Heart left ventricle (tissue), 16 donors: Measurements from ENCODE around the gene SKIC8. TPM values are rescaled to one million over a fixed set of nuclear protein-coding genes. Genes with fewer than 3 reads are reported as not detected.

Source experiments
- ATAC-seq, 4 donors: fragments of 200-7000 bp; cut with Tn5 transposase; one replicate each; pipeline ENCODE4 v1.9.1; 2020 to 2022; ENCODE audit warnings: moderate library complexity in 4 of 4, mild to moderate bottlenecking in 3 of 4, moderate number of reproducible peaks in 1 of 4
- DNase-seq, 5 donors: peaks; one replicate each; pipeline ENCODE4 v3.0.0-alpha.2; 2020
- H3K27ac ChIP-seq, 12 donors: fragments of 200-600 bp; sonication (generic) in 4 of 12; one replicate each; pipeline versions ENCODE4 v1.5.0 to v1.8.0; 2016 to 2022; ENCODE audit warnings: mild to moderate bottlenecking in 2 of 12
- H3K27me3 ChIP-seq, 9 donors: fragments of 200-600 bp; sonication (generic) in 2 of 9; one replicate each; pipeline versions ENCODE4 v1.5.1 to v1.8.0; 2016 to 2022; ENCODE audit warnings: mild to moderate bottlenecking in 3 of 9
- H3K36me3 ChIP-seq, 9 donors: fragments of 200-600 bp; sonication (generic) in 2 of 9; one replicate each; pipeline versions ENCODE4 v1.5.0 to v1.8.0; 2018 to 2022; ENCODE audit warnings: mild to moderate bottlenecking in 2 of 9
- H3K4me1 ChIP-seq, 12 donors: fragments of 200-600 bp; sonication (generic) in 4 of 12; one replicate each; pipeline versions ENCODE4 v1.5.0 to v1.8.0; 2016 to 2022; ENCODE audit warnings: mild to moderate bottlenecking in 3 of 12
- H3K4me3 ChIP-seq, 12 donors: fragments of 200-600 bp; sonication (generic) in 4 of 12; one replicate each; pipeline versions ENCODE4 v1.5.0 to v1.8.0; 2017 to 2022; ENCODE audit warnings: mild to moderate bottlenecking in 9 of 12, moderate library complexity in 4 of 12
- H3K9me3 ChIP-seq, 12 donors: fragments of 200-600 bp; sonication (generic) in 4 of 12; one replicate each; pipeline versions ENCODE4 v1.5.0 to v1.8.0; 2016 to 2022; ENCODE audit warnings: mild to moderate bottlenecking in 1 of 12
- CTCF ChIP-seq, 12 donors: fragments of 200-600 bp; sonication (generic) in 4 of 12; IDR thresholded peaks; one replicate each; pipeline versions ENCODE4 v1.5.0 to v1.8.0; 2018 to 2022; ENCODE audit warnings: antibody characterized with exemption in 12 of 12, mild to moderate bottlenecking in 5 of 12
- POLR2A ChIP-seq, 2 donors: fragments of 450-650 bp; IDR thresholded peaks; one replicate each; pipeline ENCODE4 v1.6.1; 2017; ENCODE audit warnings: antibody characterized with exemption in 2 of 2, mild to moderate bottlenecking in 2 of 2, moderate library complexity in 2 of 2
- WGBS, 4 donors: extraction: QIAGEN DNeasy Blood & Tissue Kit in 2 of 4; methylation state at CpG; one replicate each; pipeline versions ENCODE4 v1.1.5 to v1.1.7; 2013 to 2018; 5-methylcytosine and 5-hydroxymethylcytosine counted together
- intact Hi-C, 10 donors: fragments of 100-400 bp; cut with DNase I; formaldehyde crosslinking; loops; one replicate each; pipeline versions ENCODE4 v1.11.1 to v1.14.2; 2022
- polyA plus RNA-seq, 2 donors: library from polyadenylated mRNA; stranded (reverse); fragments of 200-250 nt; gene quantifications; one replicate each; pipeline ENCODE4 v1.2.3, GENCODE V29; 2013
- total RNA-seq, 9 donors: library from RNA; depleted of rRNA in 2 of 9; stranded (reverse); fragments of >200 nt in 2 of 9; fragmentation: NEBNext Ultra II Directional in 3 of 9; extraction: Animal tissue kit (Norgen Biotek cat#: 25700) in 3 of 9; gene quantifications; one replicate each; pipeline versions ENCODE4 v1.1.0 to v1.2.4, GENCODE V29; 2016 to 2023
- donor health status: ischemic (EF 13 %, LVEDD 7.1; RV severe dilation, severe dysfunction).
- donor health status: healthy with polysubstance abuse.
- donor health status: DM: no; HTN: yes; CAD: no.
- donor health status: DM: no; HTN: no; CAD: no.
- donor health status: ischemic (EF 25% LVEDD 6.9; RV normal size, moderate dysfunction).
- donor health status: ischemic (EF 25% LVEDD 5.7; RV mildly dilated, moderate dysfunction).
- donor health status: healthy.
- donor health status: DM: yes; HTN: yes; CAD: no.
- donor health status: ischemic (EF 35%, LVEDD 5.7; RV mildly dilated, moderate dysfunction).
- donor health status: nonischemic (EF 11% LVEDD 7.7; RV severe dilation, severe dysfunction).
- donor health status: DM: yes; HTN: yes; CAD: no.
- donor health status: PGD.
- donor health status: ischemic (EF 29% LVEDD 5.4; RV normal size, mild dysfunction).
- donor health status: nonischemic (EF 23%, LVEDD 6.1; RV moderate dilation, normal function).

The SKIC8 gene
- total and polyA plus RNA-seq, 11 donors: 20.8 to 50.2 (median 28.2) TPM

GRCh38 chr15:78306176-78306774, 6.9 kb upstream of the SKIC8 start:
- TF ChIP-seq POLR2A (IDR thresholded peaks at IDR 0.05) (no peak), CTCF (IDR thresholded peaks at IDR 0.05) (no peak)
- intact Hi-C loops: loop anchor here in 5 of 10 donors (5.0 kb wide), 2 partner anchors 171 to 176 kb away; no protein-coding TSS in a partner anchor
- Histone ChIP-seq H3K4me1 (peaks cover 0 to 8% (median 0%) of the 10 kb centered on the region in 12 donors), H3K27me3 (peaks cover 0 to 24% (median 0%) of the 10 kb centered on the region in 9 donors), H3K9me3 (no peaks in the 10 kb centered on the region), H3K27ac (no peak overlapping the region), H3K4me3 (no peak overlapping the region), H3K36me3 (no peaks in the 10 kb centered on the region)
- ATAC-seq (no peak), DNase-seq (no peak)
- 57 to 77% (median 71%) methylated on average over 2 to 3 of the region's 3 CpGs for WGBS, 4 donors

GRCh38 chr15:78304216-78305066, 5.0 kb upstream of the SKIC8 start:
- peaks cover 0 to 16% (median 0%) of the 10 kb centered on the region in 9 donors for H3K27me3 ChIP-seq
- no peaks in the 10 kb centered on the region for H3K9me3 ChIP-seq
- peaks cover 0 to 8% (median 0%) of the 10 kb centered on the region in 12 donors for H3K4me1 ChIP-seq
- no peaks in the 10 kb centered on the region for H3K36me3 ChIP-seq
- DNase-seq: no peak
- no peak overlapping the region for H3K4me3 ChIP-seq
- no peak for ATAC-seq
- intact Hi-C loops: loop anchor here in 5 of 10 donors (5.0 kb wide), 2 partner anchors 173 to 178 kb away; no protein-coding TSS in a partner anchor
- 85 to 87% (median 85%) methylated on average over 8 to 9 of the region's 9 CpGs for WGBS, 4 donors
- H3K27ac ChIP-seq: no peak overlapping the region
- TF ChIP-seq POLR2A (IDR thresholded peaks at IDR 0.05) (no peak), CTCF (IDR thresholded peaks at IDR 0.05) (no peak)

GRCh38 chr15:78302579-78303312, 3.3 kb upstream of the SKIC8 start:
- TF ChIP-seq CTCF (IDR thresholded peaks at IDR 0.05): no peak
- no peak for TF ChIP-seq POLR2A (IDR thresholded peaks at IDR 0.05)
- Histone ChIP-seq H3K9me3 (no peaks in the 10 kb centered on the region), H3K4me1 (peaks cover 0 to 19% (median 10%) of the 10 kb centered on the region in 12 donors), H3K36me3 (no peaks in the 10 kb centered on the region), H3K27me3 (peaks cover 0 to 16% (median 0%) of the 10 kb centered on the region in 9 donors), H3K27ac (no peak overlapping the region), H3K4me3 (no peak overlapping the region)
- 67 to 81% (median 74%) methylated on average over 5 of the region's 5 CpGs for WGBS, 4 donors
- DNase-seq (no peak), ATAC-seq (no peak)
- intact Hi-C loops: no loop called here
